Measurements from ENCODE around the gene ANXA1.

- no peak for TF ChIP-seq CTCF (IDR thresholded peaks at IDR 0.05 in 2 of 3, conservative IDR thresholded peaks at IDR 0.05 in 1 of 3; ENCODE audit: borderline replicate concordance in 1 of 3, insufficient read depth in 1 of 3, low read depth in 2 of 3, low read length in 2 of 3)
- no peak for TF ChIP-seq POLR2A (IDR thresholded peaks at IDR 0.05; ENCODE audit: borderline replicate concordance, extremely low read depth, insufficient read depth, insufficient read length)
- TF ChIP-seq, protein P1, sequence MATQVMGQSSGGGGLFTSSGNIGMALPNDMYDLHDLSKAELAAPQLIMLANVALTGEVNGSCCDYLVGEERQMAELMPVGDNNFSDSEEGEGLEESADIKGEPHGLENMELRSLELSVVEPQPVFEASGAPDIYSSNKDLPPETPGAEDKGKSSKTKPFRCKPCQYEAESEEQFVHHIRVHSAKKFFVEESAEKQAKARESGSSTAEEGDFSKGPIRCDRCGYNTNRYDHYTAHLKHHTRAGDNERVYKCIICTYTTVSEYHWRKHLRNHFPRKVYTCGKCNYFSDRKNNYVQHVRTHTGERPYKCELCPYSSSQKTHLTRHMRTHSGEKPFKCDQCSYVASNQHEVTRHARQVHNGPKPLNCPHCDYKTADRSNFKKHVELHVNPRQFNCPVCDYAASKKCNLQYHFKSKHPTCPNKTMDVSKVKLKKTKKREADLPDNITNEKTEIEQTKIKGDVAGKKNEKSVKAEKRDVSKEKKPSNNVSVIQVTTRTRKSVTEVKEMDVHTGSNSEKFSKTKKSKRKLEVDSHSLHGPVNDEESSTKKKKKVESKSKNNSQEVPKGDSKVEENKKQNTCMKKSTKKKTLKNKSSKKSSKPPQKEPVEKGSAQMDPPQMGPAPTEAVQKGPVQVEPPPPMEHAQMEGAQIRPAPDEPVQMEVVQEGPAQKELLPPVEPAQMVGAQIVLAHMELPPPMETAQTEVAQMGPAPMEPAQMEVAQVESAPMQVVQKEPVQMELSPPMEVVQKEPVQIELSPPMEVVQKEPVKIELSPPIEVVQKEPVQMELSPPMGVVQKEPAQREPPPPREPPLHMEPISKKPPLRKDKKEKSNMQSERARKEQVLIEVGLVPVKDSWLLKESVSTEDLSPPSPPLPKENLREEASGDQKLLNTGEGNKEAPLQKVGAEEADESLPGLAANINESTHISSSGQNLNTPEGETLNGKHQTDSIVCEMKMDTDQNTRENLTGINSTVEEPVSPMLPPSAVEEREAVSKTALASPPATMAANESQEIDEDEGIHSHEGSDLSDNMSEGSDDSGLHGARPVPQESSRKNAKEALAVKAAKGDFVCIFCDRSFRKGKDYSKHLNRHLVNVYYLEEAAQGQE (IDR thresholded peaks at IDR 0.05; ENCODE audit: low read depth), result no peak
- peak; percentile 39; the same call in 1 of the 2 replicates for TF ChIP-seq EGR1 (IDR thresholded peaks at IDR 0.05; ENCODE audit: low read depth)
- no peak for TF ChIP-seq ELF1 (IDR thresholded peaks at IDR 0.05; ENCODE audit: borderline replicate concordance, low read depth)
- no peak for TF ChIP-seq EZH2 (IDR thresholded peaks at IDR 0.05)
- TF ChIP-seq, protein P2, sequence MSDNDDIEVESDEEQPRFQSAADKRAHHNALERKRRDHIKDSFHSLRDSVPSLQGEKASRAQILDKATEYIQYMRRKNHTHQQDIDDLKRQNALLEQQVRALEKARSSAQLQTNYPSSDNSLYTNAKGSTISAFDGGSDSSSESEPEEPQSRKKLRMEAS (IDR thresholded peaks at IDR 0.05), result 0 out of 2 replicates have a peak, but pooled peaks have one; percentile 32
- no peak for TF ChIP-seq YY1 (IDR thresholded peaks at IDR 0.05; ENCODE audit: extremely low read depth, insufficient replicate concordance, low read depth, low read length)
- no peak; the same call in 1 of the 2 replicates for TF ChIP-seq SIN3A (IDR thresholded peaks at IDR 0.05; ENCODE audit: low read depth)
- peak; percentile 23; the same call in 1 of the 2 replicates for TF ChIP-seq RAD21 (IDR thresholded peaks at IDR 0.05; ENCODE audit: low read depth)
- peak; percentile 29; the same call in 1 of the 2 replicates for TF ChIP-seq CEBPB (IDR thresholded peaks at IDR 0.05; ENCODE audit: low read depth)
These were observed 27.9 kb downstream of the ANXA1 start for GRCh38 chr9:73179589-73179988.
